IMR-90 (cell line): ENCODE measurements around the gene PPARD. TPM values are rescaled to one million over a fixed set of nuclear protein-coding genes. Genes with fewer than 3 reads are reported as not detected.

Source experiments
- ATAC-seq: fragments of 200-7000 bp; cut with Tn5 transposase; 2 replicates; pipeline ENCODE4 v1.9.1; 2020; ENCODE audit warnings: low read depth, mild to moderate bottlenecking, moderate library complexity
- BruUV-seq: library from RNA; stranded (reverse); fragments of 400-500 nt; replicated peaks from 2 replicates; lab custom pipeline; 2021; lab: Mats Ljungman, UMichigan
- CTCF ChIA-PET: fragments of 300-600 bp; formaldehyde crosslinking; extraction: SDS; loops from one replicate; lab custom pipeline; 2021; ENCODE audit warnings: antibody characterized with exemption; lab: Yijun Ruan, JAX
- POLR2A ChIA-PET: fragments of 300-600 bp; sonication (Branson Sonifier 250); formaldehyde crosslinking; loops from one replicate; lab custom pipeline; 2022; ENCODE audit warnings: antibody characterized with exemption; ENCODE audit not compliant: unreplicated experiment; lab: Charles Lee
- DNase-seq: peaks from one replicate; pipeline ENCODE4 v3.0.0; 2013
- H2AFZ ChIP-seq: replicated peaks from 2 replicates; pipeline ENCODE3; 2013; ENCODE audit warnings: low read length, mild to moderate bottlenecking; ENCODE audit not compliant: poor library complexity
- H2AK5ac ChIP-seq: 2 replicates; pipeline ENCODE4 v1.6.1; 2013; ENCODE audit warnings: low read depth, low read length, inconsistent platforms
- H2AK9ac ChIP-seq: replicated peaks from 2 replicates; pipeline ENCODE3; 2013; ENCODE audit warnings: mild to moderate bottlenecking, low read depth, low read length, moderate library complexity; ENCODE audit not compliant: poor library complexity
- H2BK120ac ChIP-seq: 2 replicates; pipeline ENCODE4 v1.6.1; 2013; ENCODE audit warnings: low read depth, low read length, inconsistent platforms
- H2BK15ac ChIP-seq: 3 replicates; pipeline ENCODE4 v1.6.1; 2013; ENCODE audit warnings: low read depth, low read length, inconsistent platforms
- H2BK20ac ChIP-seq: 2 replicates; pipeline ENCODE4 v1.6.1; 2013; ENCODE audit warnings: low read depth, mild to moderate bottlenecking, inconsistent platforms, low read length, moderate library complexity
- H2BK5ac ChIP-seq: 2 replicates; pipeline ENCODE4 v1.6.1; 2013; ENCODE audit warnings: mild to moderate bottlenecking, low read depth, low read length, inconsistent platforms; ENCODE audit not compliant: poor library complexity, severe bottlenecking
- H3K14ac ChIP-seq: replicated peaks from 2 replicates; pipeline ENCODE4 v1.6.1; 2013; ENCODE audit warnings: low read depth, low read length, inconsistent platforms
- H3K18ac ChIP-seq: 2 replicates; pipeline ENCODE4 v1.6.1; 2013; ENCODE audit warnings: low read depth, low read length, control low read depth
- H3K23ac ChIP-seq: 2 replicates; pipeline ENCODE4 v1.6.1; 2013; ENCODE audit warnings: low read depth, low read length, inconsistent platforms
- H3K27ac ChIP-seq: 2 replicates; pipeline ENCODE4 v1.5.1; 2013; ENCODE audit warnings: mild to moderate bottlenecking, control low read depth, low read length; ENCODE audit not compliant: insufficient read depth
- H3K27me3 ChIP-seq: 2 replicates; pipeline ENCODE4 v1.6.1; 2013; ENCODE audit warnings: low read length; ENCODE audit not compliant: control insufficient read depth, insufficient read depth
- H3K36me3 ChIP-seq: 2 replicates; pipeline ENCODE4 v1.6.1; 2013; ENCODE audit warnings: low read length, mixed read lengths; ENCODE audit not compliant: control insufficient read depth, insufficient read depth
- H3K4ac ChIP-seq: 2 replicates; pipeline ENCODE4 v1.6.1; 2013; ENCODE audit warnings: low read depth, low read length, inconsistent platforms
- H3K4me1 ChIP-seq: 2 replicates; pipeline ENCODE4 v1.6.1; 2013; ENCODE audit warnings: low read length, mixed read lengths; ENCODE audit not compliant: control insufficient read depth, insufficient read depth
- H3K4me2 ChIP-seq: 2 replicates; pipeline ENCODE4 v1.6.1; 2013; ENCODE audit warnings: low read depth, mild to moderate bottlenecking, control low read depth, low read length, moderate library complexity
- H3K4me3 ChIP-seq: 2 replicates; pipeline ENCODE4 v1.5.1; 2013; ENCODE audit warnings: low read depth, mild to moderate bottlenecking, control low read depth, low read length, moderate library complexity; ENCODE audit not compliant: insufficient read depth
- H3K56ac ChIP-seq: 2 replicates; pipeline ENCODE4 v1.6.1; 2013; ENCODE audit warnings: low read length, inconsistent platforms; ENCODE audit not compliant: insufficient read depth; ENCODE audit errors: extremely low read depth
- H3K79me1 ChIP-seq, 2 experiments: 2 replicates each; pipeline ENCODE4 v1.6.1; 2013; ENCODE audit warnings: low read length in 2 of 2, inconsistent platforms in 1 of 2, low read depth in 1 of 2
- H3K9ac ChIP-seq: 2 replicates; pipeline ENCODE4 v1.6.1; 2013; ENCODE audit warnings: low read depth, low read length, control low read depth
- H3K9me1 ChIP-seq: 2 replicates; pipeline ENCODE4 v1.6.1; 2013; ENCODE audit warnings: low read length, inconsistent platforms; ENCODE audit not compliant: insufficient read depth
- H3K9me3 ChIP-seq: 2 replicates; pipeline ENCODE4 v1.6.1; 2013; ENCODE audit warnings: low read length; ENCODE audit not compliant: control insufficient read depth, insufficient read depth
- H4K20me1 ChIP-seq: 2 replicates; pipeline ENCODE4 v1.6.1; 2013; ENCODE audit warnings: low read length, inconsistent platforms; ENCODE audit not compliant: insufficient read depth
- H4K5ac ChIP-seq: 2 replicates; pipeline ENCODE4 v1.6.1; 2013; ENCODE audit warnings: mild to moderate bottlenecking, low read depth, low read length, control low read depth
- H4K8ac ChIP-seq, 2 experiments: 2 replicates each; pipeline ENCODE4 v1.6.1; 2013; ENCODE audit warnings: low read depth in 2 of 2, low read length in 2 of 2, control low read depth in 1 of 2, inconsistent platforms in 1 of 2
- H4K91ac ChIP-seq: 2 replicates; pipeline ENCODE4 v1.6.1; 2013; ENCODE audit warnings: low read depth, low read length, inconsistent platforms; ENCODE audit not compliant: insufficient read depth
- BHLHE40 ChIP-seq: fragments of 150-350 bp; IDR thresholded peaks from 2 replicates; pipeline ENCODE4 v1.6.1; 2016; ENCODE audit warnings: mild to moderate bottlenecking, low read depth, low read length
- CEBPB ChIP-seq: IDR thresholded peaks from 2 replicates; pipeline ENCODE4 v1.6.1; 2012; ENCODE audit warnings: low read depth, low read length, improper control_type of control experiment
- CHD1 ChIP-seq: IDR thresholded peaks from 2 replicates; pipeline ENCODE4 v1.6.1; 2012; ENCODE audit warnings: low read depth, low read length, improper control_type of control experiment
- CTCF ChIP-seq: conservative IDR thresholded peaks from 2 replicates; pipeline ENCODE4 v1.5.1; 2012; ENCODE audit warnings: mild to moderate bottlenecking, low read depth, low read length, improper control_type of control experiment
- FOS ChIP-seq: fragments of 150-350 bp; IDR thresholded peaks from 2 replicates; pipeline ENCODE4 v1.6.1; 2016; ENCODE audit warnings: low read depth, low read length
- MAFK ChIP-seq: IDR thresholded peaks from 2 replicates; pipeline ENCODE4 v1.6.1; 2012; ENCODE audit warnings: low read depth, low read length, improper control_type of control experiment
- MAZ ChIP-seq: IDR thresholded peaks from 2 replicates; pipeline ENCODE4 v1.6.1; 2012; ENCODE audit warnings: low read depth, mild to moderate bottlenecking, low read length, improper control_type of control experiment, moderate library complexity, borderline replicate concordance
- MXI1 ChIP-seq: IDR thresholded peaks from 2 replicates; pipeline ENCODE4 v1.6.1; 2012; ENCODE audit warnings: low read depth, mild to moderate bottlenecking, low read length, moderate library complexity, borderline replicate concordance
- POLR2A ChIP-seq: IDR thresholded peaks from 2 replicates; pipeline ENCODE4 v1.6.1; 2012; ENCODE audit warnings: mild to moderate bottlenecking, low read depth, low read length
- RAD21 ChIP-seq: IDR thresholded peaks from 2 replicates; pipeline ENCODE4 v1.6.1; 2012; ENCODE audit warnings: low read length, improper control_type of control experiment
- RCOR1 ChIP-seq: IDR thresholded peaks from 2 replicates; pipeline ENCODE4 v1.6.1; 2012; ENCODE audit warnings: mild to moderate bottlenecking, low read length, improper control_type of control experiment; ENCODE audit not compliant: insufficient replicate concordance
- RFX5 ChIP-seq: IDR thresholded peaks from 2 replicates; pipeline ENCODE4 v1.8.0; 2012; ENCODE audit warnings: low read depth, mild to moderate bottlenecking, low read length, moderate library complexity
- SMC3 ChIP-seq: fragments of 150-350 bp; IDR thresholded peaks from 2 replicates; pipeline ENCODE4 v1.6.1; 2016; ENCODE audit warnings: low read depth, mild to moderate bottlenecking, antibody characterized with exemption, low read length, moderate library complexity
- WGBS, 2 experiments: methylation state at CpG; one replicate each; pipeline versions ENCODE4 v1.1.5 to v1.1.7; 2013; ENCODE audit warnings: missing lambda C conversion rate in 2 of 2; ENCODE audit not compliant: insufficient read length in 1 of 2; ENCODE audit errors: extremely low coverage in 2 of 2; 5-methylcytosine and 5-hydroxymethylcytosine counted together
- dilution Hi-C: fragments of 300-500 bp; cut with HindIII; formaldehyde crosslinking; loops from one replicate; pipeline ENCODE4 v1.14.3; 2018; ENCODE audit warnings: low sequenced_read_pairs; ENCODE audit not compliant: unreplicated experiment
- in situ Hi-C: fragments of 300-500 bp; cut with MboI; formaldehyde crosslinking; loops from 3 replicates; pipeline ENCODE4 v1.14.3; 2019; ENCODE audit warnings: low sequenced_read_pairs, inconsistent platforms, mixed read lengths
- intact Hi-C: fragments of 100-400 bp; cut with micrococcal nuclease; formaldehyde crosslinking; loops from 2 replicates; pipeline ENCODE4 v1.10.0; 2022
- polyA plus RNA-seq, 3 experiments: library from polyadenylated mRNA; depleted of rRNA; stranded (reverse); fragments of >200 nt; gene quantifications; 2 replicates each; pipeline ENCODE4 v1.2.3, GENCODE V29; 2012; ENCODE audit warnings: low replicate concordance in 1 of 3
- total RNA-seq: library from RNA; depleted of rRNA; stranded (reverse); fragments of >200 nt; gene quantifications from 2 replicates; pipeline ENCODE4 v1.2.3, GENCODE V29; 2012
- TF ChIP-seq, protein P1 (sequence below): fragments of 150-350 bp; IDR thresholded peaks from 2 replicates; pipeline ENCODE4 v1.6.1; 2017; ENCODE audit warnings: mild to moderate bottlenecking, antibody characterized with exemption, low read length, low read depth
- TF ChIP-seq, protein P2 (sequence below): fragments of 150-350 bp; IDR thresholded peaks from 2 replicates; pipeline ENCODE4 v1.6.1; 2016; ENCODE audit warnings: low read depth, mild to moderate bottlenecking, low read length, moderate library complexity, borderline replicate concordance

The PPARD gene
- total and polyA plus RNA-seq, 2 of the 4 experiments (the other 2 are of a cell fraction): 10.4 to 69.0 TPM

DNA sequence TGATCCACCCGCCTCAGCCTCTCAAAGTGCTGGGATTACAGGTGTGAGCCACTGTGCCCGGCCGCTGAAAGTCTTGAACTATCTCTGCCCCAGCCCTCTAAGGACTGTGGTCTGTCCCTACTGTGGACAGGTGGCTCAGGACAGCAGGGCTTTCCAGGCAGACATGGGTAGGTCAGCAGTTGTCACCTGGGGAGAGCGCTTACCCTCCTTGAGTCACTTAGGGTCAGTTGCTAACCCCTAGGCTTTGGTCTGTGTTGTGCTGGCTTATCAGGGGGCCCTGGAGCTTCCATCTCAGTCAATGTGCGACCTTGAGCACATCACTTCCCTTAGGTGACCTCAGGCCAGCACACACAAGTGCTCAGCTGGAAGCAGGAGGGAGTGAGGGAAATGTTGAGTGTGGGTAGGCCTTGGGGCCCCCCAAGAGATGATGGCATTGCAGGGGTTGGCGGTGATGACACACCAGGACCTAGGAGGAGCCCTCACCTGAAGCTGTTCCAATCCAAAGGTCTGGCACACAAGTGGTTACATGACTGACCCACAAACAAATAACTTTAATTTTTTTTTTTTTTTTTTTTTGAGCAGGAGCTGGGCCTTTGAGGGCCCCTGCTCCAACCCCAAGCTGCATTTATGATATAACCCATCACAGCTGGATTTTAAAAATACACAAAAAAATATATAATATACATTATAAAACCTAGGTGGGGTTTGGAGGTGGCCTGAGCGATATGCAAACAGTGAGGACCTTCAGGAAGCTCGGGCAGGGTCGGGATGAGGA, 130.9 kb downstream of the PPARD start:
- H3K79me1 ChIP-seq: peaks cover 7 to 48% of the 10 kb centered on the region in 2 experiments; a peak in 3 of 4 replicates
- no peak overlapping the region for H3K4me3 ChIP-seq
- no peak overlapping the region for H3K4ac ChIP-seq
- BruUV-seq: no TSS peak
- H3K56ac ChIP-seq: no peak overlapping the region
- H2AK5ac ChIP-seq: peak overlapping the region; percentile 28; the same call in 1 of the 2 replicates
- no peak overlapping the region for H2BK120ac ChIP-seq
- no peak overlapping the region for H2AFZ ChIP-seq
- no peak overlapping the region for H2BK20ac ChIP-seq
- H3K23ac ChIP-seq: no peak overlapping the region
- no peak overlapping the region for H4K8ac ChIP-seq
- H3K4me2 ChIP-seq: no peak overlapping the region
- no peaks in the 10 kb centered on the region for H3K27me3 ChIP-seq
- H3K18ac ChIP-seq: no peak overlapping the region
- no peak overlapping the region for H3K27ac ChIP-seq
- H4K91ac ChIP-seq: no peak overlapping the region
- H3K9me3 ChIP-seq: no peaks in the 10 kb centered on the region
- DNase-seq (no peak), ATAC-seq (no peak)
- H2BK5ac ChIP-seq: no peak overlapping the region
- H3K36me3 ChIP-seq: peaks cover 63% of the 10 kb centered on the region
- dilution Hi-C loops: no loop called here
- 0 out of 2 replicates have a peak, but pooled peaks cover 6% of the 10 kb centered on the region for H3K9me1 ChIP-seq
- H4K5ac ChIP-seq: no peak overlapping the region
- H3K4me1 ChIP-seq: peaks cover 10% of the 10 kb centered on the region
- intact Hi-C loops: no loop called here
- in situ Hi-C loops: no loop called here
- H3K14ac ChIP-seq: no peak overlapping the region
- WGBS, 2 experiments: 100% methylated on average over 3 of the region's 9 CpGs; no CpG with 5 or more reads in 1 of the 2 experiments
- no peak overlapping the region for H2BK15ac ChIP-seq
- POLR2A ChIA-PET: interaction anchor here (0.6 to 0.9 kb wide), 6 partner anchors 8 to 442 kb away, joined by 3 to 10 read pairs (median 4); no protein-coding TSS in a partner anchor
- CTCF ChIA-PET: no interaction called here
- H3K9ac ChIP-seq: no peak overlapping the region
- peaks cover 73% of the 10 kb centered on the region for H4K20me1 ChIP-seq
- no peak overlapping the region for H2AK9ac ChIP-seq
- TF ChIP-seq CTCF: no peak
- TF ChIP-seq, protein P1, sequence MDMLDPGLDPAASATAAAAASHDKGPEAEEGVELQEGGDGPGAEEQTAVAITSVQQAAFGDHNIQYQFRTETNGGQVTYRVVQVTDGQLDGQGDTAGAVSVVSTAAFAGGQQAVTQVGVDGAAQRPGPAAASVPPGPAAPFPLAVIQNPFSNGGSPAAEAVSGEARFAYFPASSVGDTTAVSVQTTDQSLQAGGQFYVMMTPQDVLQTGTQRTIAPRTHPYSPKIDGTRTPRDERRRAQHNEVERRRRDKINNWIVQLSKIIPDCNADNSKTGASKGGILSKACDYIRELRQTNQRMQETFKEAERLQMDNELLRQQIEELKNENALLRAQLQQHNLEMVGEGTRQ: no peak
- TF ChIP-seq, protein P2, sequence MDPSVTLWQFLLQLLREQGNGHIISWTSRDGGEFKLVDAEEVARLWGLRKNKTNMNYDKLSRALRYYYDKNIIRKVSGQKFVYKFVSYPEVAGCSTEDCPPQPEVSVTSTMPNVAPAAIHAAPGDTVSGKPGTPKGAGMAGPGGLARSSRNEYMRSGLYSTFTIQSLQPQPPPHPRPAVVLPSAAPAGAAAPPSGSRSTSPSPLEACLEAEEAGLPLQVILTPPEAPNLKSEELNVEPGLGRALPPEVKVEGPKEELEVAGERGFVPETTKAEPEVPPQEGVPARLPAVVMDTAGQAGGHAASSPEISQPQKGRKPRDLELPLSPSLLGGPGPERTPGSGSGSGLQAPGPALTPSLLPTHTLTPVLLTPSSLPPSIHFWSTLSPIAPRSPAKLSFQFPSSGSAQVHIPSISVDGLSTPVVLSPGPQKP: no peak
- no peak for TF ChIP-seq MAFK
- TF ChIP-seq BHLHE40: no peak
- no peak for TF ChIP-seq RFX5
- no peak for TF ChIP-seq RAD21
- TF ChIP-seq POLR2A: no peak; the same call in 1 of the 2 replicates
- no peak for TF ChIP-seq FOS
- no peak for TF ChIP-seq MXI1
- no peak for TF ChIP-seq RCOR1
- no peak for TF ChIP-seq CHD1
- TF ChIP-seq SMC3: no peak
- no peak for TF ChIP-seq CEBPB
- no peak for TF ChIP-seq MAZ
